Suprapubic skin (tissue), 4 donors: ENCODE results near the gene CHRDL2. TPM values are rescaled to one million over a fixed set of nuclear protein-coding genes. Genes with fewer than 3 reads are reported as not detected.

Source experiments
- DNase-seq, 2 donors: peaks; one replicate each; pipeline ENCODE4 v3.0.0-alpha.2; 2019; ENCODE audit warnings: low spot score in 2 of 2
- H3K27ac ChIP-seq: fragments of 200-600 bp; sonication (generic); one replicate; pipeline ENCODE4 v1.5.1; 2019
- H3K27me3 ChIP-seq: fragments of 200-600 bp; sonication (generic); one replicate; pipeline ENCODE4 v1.5.1; 2019
- H3K36me3 ChIP-seq: fragments of 200-600 bp; sonication (generic); one replicate; pipeline ENCODE4 v1.5.1; 2019
- H3K4me1 ChIP-seq: fragments of 200-600 bp; sonication (generic); one replicate; pipeline ENCODE4 v1.5.1; 2019
- H3K4me3 ChIP-seq: fragments of 200-600 bp; sonication (generic); one replicate; pipeline ENCODE4 v1.5.1; 2019; ENCODE audit warnings: mild to moderate bottlenecking
- H3K9me3 ChIP-seq: fragments of 200-600 bp; sonication (generic); one replicate; pipeline ENCODE4 v1.5.1; 2019
- EP300 ChIP-seq: sonication (generic); formaldehyde crosslinking; IDR thresholded peaks from one replicate; pipeline ENCODE4 v1.6.1; 2017; ENCODE audit warnings: antibody characterized with exemption
- POLR2A ChIP-seq, 2 donors: fragments of 450-650 bp; IDR thresholded peaks; one replicate each; pipeline ENCODE4 v1.6.1; 2017; ENCODE audit warnings: antibody characterized with exemption in 2 of 2, mild to moderate bottlenecking in 2 of 2, moderate library complexity in 2 of 2
- POLR2AphosphoS5 ChIP-seq, 3 donors: sonication (generic); formaldehyde crosslinking; IDR thresholded peaks; one replicate each; pipeline ENCODE4 v1.6.1; 2017; ENCODE audit warnings: antibody characterized with exemption in 3 of 3
- WGBS: methylation state at CpG from one replicate; pipeline ENCODE4 v1.1.5; 2018; 5-methylcytosine and 5-hydroxymethylcytosine counted together
- total RNA-seq, 4 donors: library from RNA; depleted of rRNA; stranded (reverse); fragments of >200 nt; gene quantifications; one replicate each; pipeline ENCODE4 v1.1.0, GENCODE V29; 2016
- TF ChIP-seq, protein P1 (sequence below), 2 donors: fragments of 200-600 bp in 1 of 2; fragments of 450-650 bp in 1 of 2; sonication (generic) in 1 of 2; IDR thresholded peaks; one replicate each; pipeline ENCODE4 v1.5.1; 2016 to 2019; ENCODE audit warnings: antibody characterized with exemption in 2 of 2, mild to moderate bottlenecking in 1 of 2, moderate library complexity in 1 of 2

CHRDL2 gene, protein sequence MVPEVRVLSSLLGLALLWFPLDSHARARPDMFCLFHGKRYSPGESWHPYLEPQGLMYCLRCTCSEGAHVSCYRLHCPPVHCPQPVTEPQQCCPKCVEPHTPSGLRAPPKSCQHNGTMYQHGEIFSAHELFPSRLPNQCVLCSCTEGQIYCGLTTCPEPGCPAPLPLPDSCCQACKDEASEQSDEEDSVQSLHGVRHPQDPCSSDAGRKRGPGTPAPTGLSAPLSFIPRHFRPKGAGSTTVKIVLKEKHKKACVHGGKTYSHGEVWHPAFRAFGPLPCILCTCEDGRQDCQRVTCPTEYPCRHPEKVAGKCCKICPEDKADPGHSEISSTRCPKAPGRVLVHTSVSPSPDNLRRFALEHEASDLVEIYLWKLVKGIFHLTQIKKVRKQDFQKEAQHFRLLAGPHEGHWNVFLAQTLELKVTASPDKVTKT
- total RNA-seq: not detected

DNA sequence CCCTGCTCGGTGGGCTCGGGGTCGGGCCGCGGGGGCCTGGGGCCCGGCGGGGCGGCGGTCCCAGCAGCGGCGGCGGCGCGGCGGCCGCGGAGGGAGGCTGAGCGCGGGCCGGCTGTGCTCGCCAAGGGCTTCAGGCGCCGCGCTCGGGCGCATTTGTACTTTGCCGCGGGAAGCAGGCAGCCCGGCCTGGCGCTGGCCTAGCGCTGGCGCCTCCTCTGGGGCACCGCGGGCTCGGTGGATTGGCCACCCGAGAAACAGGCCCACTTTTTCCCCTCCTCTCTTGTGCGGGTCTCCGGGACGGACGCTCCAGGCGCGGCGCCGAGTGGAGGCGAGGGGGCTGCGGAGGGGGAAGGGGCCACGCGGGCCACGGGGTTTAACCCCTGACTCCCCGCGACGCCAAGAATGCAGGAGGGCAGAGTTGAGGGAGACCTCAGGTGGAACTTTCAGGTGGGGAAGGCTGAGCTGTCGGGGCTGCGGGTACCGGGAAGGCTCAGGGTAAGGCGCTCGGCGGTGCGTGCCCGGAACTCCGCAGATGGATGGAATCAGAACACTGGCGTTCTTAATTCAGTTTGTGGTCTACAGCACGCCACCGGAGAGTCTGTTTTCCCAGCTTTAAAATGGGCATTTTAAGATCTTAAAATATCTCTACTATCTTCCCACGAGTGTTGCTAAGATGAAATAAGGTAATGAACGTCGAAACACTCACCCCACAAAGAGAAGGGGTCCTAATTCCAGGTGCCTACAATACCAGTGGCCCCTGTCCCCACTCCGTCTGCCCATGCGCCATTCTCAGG is at the start of gene CHRDL2:
Gene CHRDL2, minus strand, starts transcription at position 126 of the 794 bp plus-strand sequence. CDS start 538 bp downstream, outside the sequence.
- TF ChIP-seq POLR2A (IDR thresholded peaks at IDR 0.05) (no peak), POLR2AphosphoS5 (IDR thresholded peaks at IDR 0.05) (no peak)
- no peak for DNase-seq
- H3K9me3 ChIP-seq: no peaks in the 10 kb centered on the region
- H3K4me3 ChIP-seq: peak within 1 kb of the TSS; percentile 37
- peaks cover 54% of the 10 kb centered on the region for H3K27me3 ChIP-seq
- H3K36me3 ChIP-seq: no peaks in the 10 kb centered on the region
- 18% methylated on average over 47 of the region's 69 CpGs for WGBS
- no peak within 1 kb of the TSS for H3K27ac ChIP-seq
- H3K4me1 ChIP-seq: peaks cover 7% of the 10 kb centered on the region

DNA sequence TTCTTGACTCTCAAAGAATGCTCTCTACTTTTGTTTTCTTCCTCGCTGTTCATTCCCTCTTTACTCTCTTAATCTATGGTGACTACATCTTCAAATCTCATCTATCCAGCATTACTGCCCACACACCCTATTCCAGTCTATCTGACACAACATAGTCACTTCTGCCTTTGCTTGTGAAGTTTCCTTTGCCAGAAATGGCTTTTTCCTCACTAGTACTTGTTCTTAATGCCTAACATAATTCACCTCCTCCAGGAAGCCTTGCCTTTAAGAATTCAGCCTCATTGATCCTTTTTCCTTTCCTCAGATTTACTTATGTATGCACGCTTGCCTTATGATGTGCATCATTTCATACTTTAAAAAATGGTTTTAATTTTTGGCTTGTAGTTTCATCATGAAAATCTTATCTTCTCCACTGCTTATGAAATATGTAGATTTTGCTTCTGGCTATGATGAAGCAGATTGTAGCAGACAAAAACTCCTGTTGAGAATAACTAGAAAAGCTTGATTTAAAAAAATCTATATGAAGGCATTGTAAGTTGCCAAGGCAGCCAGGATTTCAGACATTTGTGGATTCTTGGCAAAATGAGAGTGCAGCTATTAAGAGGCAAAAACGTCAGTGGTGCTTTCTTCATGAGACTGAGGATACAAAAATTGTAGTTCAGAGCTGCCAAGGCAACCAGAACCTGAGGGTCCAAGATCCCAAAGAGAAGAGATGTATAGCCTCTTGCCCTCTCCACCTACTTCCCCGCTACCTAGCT is 49.2 kb upstream of the CHRDL2 start:
- no peak overlapping the region for H3K4me3 ChIP-seq
- H3K4me1 ChIP-seq: peaks cover 36% of the 10 kb centered on the region
- DNase-seq: no peak
- H3K27ac ChIP-seq: no peak overlapping the region
- no peaks in the 10 kb centered on the region for H3K27me3 ChIP-seq
- no peak for TF ChIP-seq EP300
- TF ChIP-seq, protein P1, sequence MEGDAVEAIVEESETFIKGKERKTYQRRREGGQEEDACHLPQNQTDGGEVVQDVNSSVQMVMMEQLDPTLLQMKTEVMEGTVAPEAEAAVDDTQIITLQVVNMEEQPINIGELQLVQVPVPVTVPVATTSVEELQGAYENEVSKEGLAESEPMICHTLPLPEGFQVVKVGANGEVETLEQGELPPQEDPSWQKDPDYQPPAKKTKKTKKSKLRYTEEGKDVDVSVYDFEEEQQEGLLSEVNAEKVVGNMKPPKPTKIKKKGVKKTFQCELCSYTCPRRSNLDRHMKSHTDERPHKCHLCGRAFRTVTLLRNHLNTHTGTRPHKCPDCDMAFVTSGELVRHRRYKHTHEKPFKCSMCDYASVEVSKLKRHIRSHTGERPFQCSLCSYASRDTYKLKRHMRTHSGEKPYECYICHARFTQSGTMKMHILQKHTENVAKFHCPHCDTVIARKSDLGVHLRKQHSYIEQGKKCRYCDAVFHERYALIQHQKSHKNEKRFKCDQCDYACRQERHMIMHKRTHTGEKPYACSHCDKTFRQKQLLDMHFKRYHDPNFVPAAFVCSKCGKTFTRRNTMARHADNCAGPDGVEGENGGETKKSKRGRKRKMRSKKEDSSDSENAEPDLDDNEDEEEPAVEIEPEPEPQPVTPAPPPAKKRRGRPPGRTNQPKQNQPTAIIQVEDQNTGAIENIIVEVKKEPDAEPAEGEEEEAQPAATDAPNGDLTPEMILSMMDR (IDR thresholded peaks at IDR 0.05): no peak
- no peak for TF ChIP-seq POLR2A (IDR thresholded peaks at IDR 0.05)
- no peak for TF ChIP-seq POLR2AphosphoS5 (IDR thresholded peaks at IDR 0.05)
- H3K9me3 ChIP-seq: no peaks in the 10 kb centered on the region
- H3K36me3 ChIP-seq: no peaks in the 10 kb centered on the region
- WGBS: 61% methylated on average over 4 of the region's 4 CpGs

DNA sequence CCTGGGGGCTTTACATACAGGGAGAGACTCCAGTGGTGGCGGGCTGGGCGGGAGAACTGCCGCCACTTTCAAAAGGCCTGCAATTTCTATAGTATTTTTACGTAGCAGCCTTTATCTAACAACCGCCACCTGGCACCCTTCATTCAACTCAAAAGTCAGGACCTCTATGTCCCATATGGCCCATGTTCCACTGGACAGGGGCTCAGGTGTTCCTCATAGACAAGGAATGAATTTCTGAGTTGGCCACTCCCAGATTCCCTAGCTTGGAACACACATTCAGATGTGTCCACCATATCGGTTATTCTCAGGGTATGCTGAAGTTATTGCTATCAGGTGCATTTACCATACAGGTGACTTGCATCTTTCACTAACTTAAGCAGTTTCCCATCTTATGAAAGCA is 47.4 kb upstream of the CHRDL2 start:
- TF ChIP-seq, protein P1 (IDR thresholded peaks at IDR 0.05): no peak
- no peak for TF ChIP-seq POLR2AphosphoS5 (IDR thresholded peaks at IDR 0.05)
- no peak for TF ChIP-seq POLR2A (IDR thresholded peaks at IDR 0.05)
- TF ChIP-seq EP300: no peak
- Histone ChIP-seq H3K4me1 (peaks cover 29% of the 10 kb centered on the region), H3K27me3 (no peaks in the 10 kb centered on the region), H3K4me3 (no peak overlapping the region), H3K9me3 (no peaks in the 10 kb centered on the region), H3K27ac (no peak overlapping the region), H3K36me3 (no peaks in the 10 kb centered on the region)
- WGBS: 98% methylated on average over 6 of the region's 6 CpGs
- no peak for DNase-seq

DNA sequence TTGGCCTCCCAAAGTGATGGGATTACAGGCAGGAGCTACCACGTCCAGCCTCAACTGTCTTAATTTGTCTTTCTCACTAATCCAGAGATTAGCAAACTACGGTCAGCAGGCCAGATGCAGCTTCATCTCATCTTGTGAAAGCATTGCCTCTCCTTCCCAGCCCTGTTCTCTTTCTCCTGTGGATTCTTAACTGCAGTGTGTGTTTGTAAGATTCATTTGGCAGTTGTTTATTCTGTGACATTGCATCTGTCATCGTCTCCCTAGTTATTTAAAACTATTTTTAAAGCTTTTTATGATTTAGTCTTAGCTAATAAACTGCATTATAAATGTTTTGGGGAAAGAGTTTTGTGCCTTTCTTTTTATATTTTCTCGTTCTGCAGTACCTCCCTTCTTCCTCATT is 46.7 kb upstream of the CHRDL2 start:
- Histone ChIP-seq H3K36me3 (no peaks in the 10 kb centered on the region), H3K27me3 (no peaks in the 10 kb centered on the region), H3K27ac (no peak overlapping the region), H3K4me3 (no peak overlapping the region), H3K4me1 (peaks cover 22% of the 10 kb centered on the region), H3K9me3 (no peaks in the 10 kb centered on the region)
- WGBS: 65% methylated on average over 4 of the region's 4 CpGs
- TF ChIP-seq, protein P1 (IDR thresholded peaks at IDR 0.05): no peak
- TF ChIP-seq POLR2AphosphoS5 (IDR thresholded peaks at IDR 0.05): no peak
- no peak for TF ChIP-seq POLR2A (IDR thresholded peaks at IDR 0.05)
- no peak for TF ChIP-seq EP300
- no peak for DNase-seq

DNA sequence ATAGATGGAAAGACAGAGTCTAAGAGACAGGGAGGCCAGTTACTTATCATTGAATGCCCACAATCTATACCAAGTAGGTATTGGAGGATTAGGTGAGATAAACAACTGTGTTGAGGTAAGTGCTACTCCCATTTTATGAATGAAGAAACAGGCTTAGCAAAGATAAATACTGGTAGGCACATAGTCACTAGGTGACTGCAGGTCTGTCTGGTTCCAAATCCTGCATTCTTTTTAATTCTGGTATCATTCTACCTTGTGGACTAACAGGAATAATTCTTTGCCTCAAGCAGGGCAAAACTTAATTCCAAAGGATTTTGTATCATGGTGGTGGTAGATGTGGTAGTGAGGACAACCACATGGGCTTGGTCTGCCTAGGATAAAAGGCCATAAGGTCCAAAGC is 45.8 kb upstream of the CHRDL2 start:
- no peak overlapping the region for H3K27ac ChIP-seq
- H3K9me3 ChIP-seq: no peaks in the 10 kb centered on the region
- TF ChIP-seq POLR2A (IDR thresholded peaks at IDR 0.05): no peak
- no peak for TF ChIP-seq POLR2AphosphoS5 (IDR thresholded peaks at IDR 0.05)
- TF ChIP-seq EP300: no peak
- TF ChIP-seq, protein P1 (IDR thresholded peaks at IDR 0.05): no peak
- no peak for DNase-seq
- H3K4me1 ChIP-seq: peaks cover 15% of the 10 kb centered on the region
- H3K4me3 ChIP-seq: no peak overlapping the region
- H3K36me3 ChIP-seq: no peaks in the 10 kb centered on the region
- no peaks in the 10 kb centered on the region for H3K27me3 ChIP-seq
